ENCODE measurements around the gene SMIM17. TPM values are rescaled to one million over a fixed set of nuclear protein-coding genes. Genes with fewer than 3 reads are reported as not detected.

The SMIM17 gene
- total RNA-seq, 1 experiment from 2014 or later, result not detected

GRCh38 chr19:56617531-56617930, 25.4 kb upstream of the SMIM17 start (continued):
- TF ChIP-seq MAX (IDR thresholded peaks at IDR 0.05) (no peak), CBX3 (IDR thresholded peaks at IDR 0.05; ENCODE audit: low read depth) (no peak), POLR2A (IDR thresholded peaks at IDR 0.05; ENCODE audit: borderline replicate concordance, extremely low read depth, insufficient read depth, insufficient read length) (no peak), ATF3 (IDR thresholded peaks at IDR 0.05) (no peak), JUND (IDR thresholded peaks at IDR 0.05) (no peak), EZH2phosphoT487 (IDR thresholded peaks at IDR 0.05; ENCODE audit: borderline replicate concordance) (no peak), CEBPB (IDR thresholded peaks at IDR 0.05; ENCODE audit: low read depth) (no peak), EZH2 (IDR thresholded peaks at IDR 0.05) (no peak)

GRCh38 chr19:56619121-56619520, 23.8 kb upstream of the SMIM17 start:
- Histone ChIP-seq H3K79me2 (ENCODE audit: insufficient read depth, low read length) (no peaks in the 10 kb centered on the region), H3K9me2 (ENCODE audit: insufficient read depth) (no peaks in the 10 kb centered on the region), H3K4me3 (replicated peaks in 1 of 2; ENCODE audit: low read depth in 1 of 2, low read length in 2 of 2) (no peak overlapping the region), H3K4me2 (ENCODE audit: low read length) (no peak overlapping the region), H3K36me3 (ENCODE audit: control insufficient read depth in 1 of 2, insufficient read depth in 2 of 2, low read length in 2 of 2) (no peaks in the 10 kb centered on the region), H3K27me3 (ENCODE audit: insufficient read depth, low read length) (no peaks in the 10 kb centered on the region), H3K27ac (ENCODE audit: low read depth, low read length) (no peak overlapping the region), H4K20me1 (ENCODE audit: insufficient read depth) (no peaks in the 10 kb centered on the region), H3K9me3 (ENCODE audit: control insufficient read depth in 1 of 2, insufficient read depth in 1 of 2, low read depth in 1 of 2, low read length in 2 of 2) (peaks cover 7 to 24% of the 10 kb centered on the region in 2 experiments; a peak in 2 of 4 replicates), H3K4me1 (ENCODE audit: control insufficient read depth in 1 of 2, insufficient read depth in 2 of 2, low read length in 2 of 2) (no peaks in the 10 kb centered on the region), H3K9ac (ENCODE audit: low read length) (no peak overlapping the region), H2AFZ (ENCODE audit: low read depth, low read length, poor library complexity, severe bottlenecking) (no peak overlapping the region)
- no TSS peak for BruUV-seq (replicated peaks)
- intact Hi-C loops (cut with micrococcal nuclease), result no loop called here
- POLR2A ChIA-PET, result no interaction called here
- ATAC-seq (no peak), DNase-seq (ENCODE audit: low read depth, low spot score) (no peak)
- no peak for TF ChIP-seq FOSL1 (IDR thresholded peaks at IDR 0.05; ENCODE audit: low read depth)
- TF ChIP-seq SP1 (IDR thresholded peaks at IDR 0.05; ENCODE audit: low read depth), result no peak
- TF ChIP-seq SIN3A (IDR thresholded peaks at IDR 0.05; ENCODE audit: low read depth), result no peak
- TF ChIP-seq POLR2AphosphoS5 (IDR thresholded peaks at IDR 0.05; ENCODE audit: low read depth, low read length), result no peak
- no peak for TF ChIP-seq TCF7L2 (IDR thresholded peaks at IDR 0.05; ENCODE audit: borderline replicate concordance, extremely low read depth, insufficient read depth, insufficient read length)
- no peak for TF ChIP-seq EGR1 (IDR thresholded peaks at IDR 0.05; ENCODE audit: low read depth)
- no peak for TF ChIP-seq ZNF274 (IDR thresholded peaks at IDR 0.05; ENCODE audit: low read depth, low read length)
- no peak for TF ChIP-seq ZFX (IDR thresholded peaks at IDR 0.05)
- RAD21 ChIA-PET (ENCODE audit: low non-redundant PET in 1 of 2, low total read pairs in 2 of 2, uncharacterized antibody in 2 of 2, unreplicated experiment in 2 of 2), result no interaction called here
- CTCF ChIA-PET, result no interaction called here

Data from HCT116 (cell line).